ENCODE results near the gene BARHL1.

DNA sequence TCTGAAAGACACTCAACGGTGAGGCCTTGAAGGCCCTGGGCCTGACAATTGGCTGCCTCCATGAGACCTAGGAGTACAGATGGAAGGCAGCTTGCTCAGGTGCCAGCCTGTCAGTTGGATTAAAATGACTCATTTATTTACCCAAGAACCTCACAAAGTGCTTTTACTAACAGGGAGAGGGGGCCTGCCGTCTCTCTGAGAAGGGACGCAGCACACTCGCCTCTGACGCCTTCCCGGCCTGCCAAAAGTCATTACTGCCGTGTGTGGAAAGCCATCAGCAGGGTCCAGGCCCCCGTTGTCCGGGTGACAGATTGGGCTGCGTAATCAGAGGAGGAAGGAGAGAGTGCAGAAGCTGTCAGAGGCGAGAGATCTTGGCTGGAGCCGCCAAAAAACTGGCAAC, 54.9 kb downstream of the BARHL1 start:
- TF ChIP-seq, protein P1, sequence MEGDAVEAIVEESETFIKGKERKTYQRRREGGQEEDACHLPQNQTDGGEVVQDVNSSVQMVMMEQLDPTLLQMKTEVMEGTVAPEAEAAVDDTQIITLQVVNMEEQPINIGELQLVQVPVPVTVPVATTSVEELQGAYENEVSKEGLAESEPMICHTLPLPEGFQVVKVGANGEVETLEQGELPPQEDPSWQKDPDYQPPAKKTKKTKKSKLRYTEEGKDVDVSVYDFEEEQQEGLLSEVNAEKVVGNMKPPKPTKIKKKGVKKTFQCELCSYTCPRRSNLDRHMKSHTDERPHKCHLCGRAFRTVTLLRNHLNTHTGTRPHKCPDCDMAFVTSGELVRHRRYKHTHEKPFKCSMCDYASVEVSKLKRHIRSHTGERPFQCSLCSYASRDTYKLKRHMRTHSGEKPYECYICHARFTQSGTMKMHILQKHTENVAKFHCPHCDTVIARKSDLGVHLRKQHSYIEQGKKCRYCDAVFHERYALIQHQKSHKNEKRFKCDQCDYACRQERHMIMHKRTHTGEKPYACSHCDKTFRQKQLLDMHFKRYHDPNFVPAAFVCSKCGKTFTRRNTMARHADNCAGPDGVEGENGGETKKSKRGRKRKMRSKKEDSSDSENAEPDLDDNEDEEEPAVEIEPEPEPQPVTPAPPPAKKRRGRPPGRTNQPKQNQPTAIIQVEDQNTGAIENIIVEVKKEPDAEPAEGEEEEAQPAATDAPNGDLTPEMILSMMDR (IDR thresholded peaks at IDR 0.05), result no peak
- no peak for TF ChIP-seq POLR2AphosphoS5 (IDR thresholded peaks at IDR 0.05)
- TF ChIP-seq POLR2A (IDR thresholded peaks at IDR 0.05), result no peak
- no peak for TF ChIP-seq EP300 (IDR thresholded peaks at IDR 0.05)

Data from upper lobe of left lung (tissue), 4 donors.